Measurements from ENCODE around the gene ARL8A.
"Not testable (repeated sequence)": the region's sequence is repeated elsewhere in the genome, so short reads cannot be mapped to it uniquely, and the experiment has no call there.

ARL8A gene

GRCh38 chr1:202156590-202156989 is 12.1 kb upstream of the ARL8A start:
- DNase-seq = no peak

- DNase-seq = no peak
These were observed 11.0 kb upstream of the ARL8A start for GRCh38 chr1:202155478-202156021.

DNA sequence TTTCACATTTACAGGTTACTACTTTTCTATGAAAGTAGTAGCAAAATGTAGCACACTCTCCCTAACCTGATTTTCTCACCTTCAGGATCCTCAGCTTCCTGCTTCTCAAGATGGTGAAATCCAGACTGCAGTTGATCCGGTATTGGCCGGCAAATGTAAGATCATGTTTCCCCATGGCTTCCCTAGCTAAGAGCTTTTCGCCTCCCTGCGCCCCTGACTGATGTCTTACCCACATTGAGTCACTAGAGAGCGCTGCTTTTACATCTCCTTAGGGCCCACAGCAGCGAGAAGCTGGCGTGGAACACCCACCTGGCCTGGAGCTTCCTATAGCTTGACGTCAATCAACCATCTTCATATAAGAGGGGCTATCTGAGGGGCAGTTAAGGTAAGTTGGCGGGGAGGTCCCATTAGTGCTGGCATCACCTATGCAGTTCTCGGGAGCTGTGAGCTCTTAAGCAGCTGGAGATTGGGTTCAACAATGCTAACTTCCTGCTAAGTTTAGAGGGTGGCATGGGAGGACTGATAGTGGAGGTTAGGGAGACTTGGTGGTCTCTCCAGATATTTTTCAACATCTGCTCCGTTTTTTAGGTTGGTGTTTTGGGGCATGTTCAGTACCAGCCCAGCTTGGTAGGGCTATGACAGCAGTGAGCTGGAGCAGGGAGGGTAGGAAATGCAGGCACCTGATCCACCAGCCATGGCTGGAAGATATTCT is 10.4 kb upstream of the ARL8A start:
- peak; percentile 42 for DNase-seq

DNA sequence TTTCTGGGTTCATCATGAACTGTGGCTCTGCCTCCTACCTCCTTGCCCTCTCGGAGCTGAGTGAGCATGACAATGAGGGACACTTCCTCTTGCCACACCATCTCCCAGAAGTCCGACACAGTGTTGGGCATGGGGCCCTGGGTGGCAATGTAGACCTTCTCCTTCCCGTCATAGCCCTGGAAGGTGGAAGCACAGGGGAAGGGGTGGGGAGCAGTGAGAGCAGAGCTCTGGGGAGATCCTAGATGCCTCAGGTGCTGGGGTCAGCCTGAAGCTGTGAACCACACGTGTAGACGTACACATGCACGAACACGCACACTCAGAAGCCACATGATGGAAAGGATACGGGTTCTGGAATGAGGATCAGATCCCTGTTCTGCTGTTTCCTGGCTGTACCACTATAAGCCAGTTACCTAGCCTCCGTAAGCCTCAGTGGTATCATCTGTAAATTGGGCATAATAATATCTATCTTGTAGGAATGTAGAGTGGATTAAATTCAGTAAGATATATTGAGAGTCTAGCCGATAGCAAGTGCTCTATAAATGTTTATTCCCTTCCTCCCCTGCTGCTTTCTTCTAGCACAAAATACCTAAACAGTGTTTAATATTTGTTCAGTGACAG is 9.7 kb upstream of the ARL8A start:
- DNase-seq = no peak

DNA sequence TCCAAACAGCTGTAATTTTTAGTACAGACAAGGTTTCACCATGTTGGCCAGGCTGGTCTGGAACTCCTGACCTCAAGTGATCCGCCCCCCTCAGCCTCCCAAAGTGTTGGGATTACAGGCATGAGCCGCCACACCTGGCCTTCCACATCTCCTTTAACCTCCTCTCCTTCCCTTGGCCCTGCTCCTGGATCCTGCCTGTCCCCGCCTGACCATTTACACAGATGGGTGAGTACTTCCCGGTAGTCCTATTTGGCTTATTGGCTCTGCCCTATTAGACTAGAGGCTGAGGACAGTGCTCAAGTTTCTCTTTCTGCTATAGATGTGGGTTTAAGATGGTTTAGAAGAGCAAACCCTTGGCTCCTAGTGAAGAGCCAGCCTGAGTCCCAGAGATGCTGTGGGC is 8.7 kb upstream of the ARL8A start:
- DNase-seq = no peak

DNA sequence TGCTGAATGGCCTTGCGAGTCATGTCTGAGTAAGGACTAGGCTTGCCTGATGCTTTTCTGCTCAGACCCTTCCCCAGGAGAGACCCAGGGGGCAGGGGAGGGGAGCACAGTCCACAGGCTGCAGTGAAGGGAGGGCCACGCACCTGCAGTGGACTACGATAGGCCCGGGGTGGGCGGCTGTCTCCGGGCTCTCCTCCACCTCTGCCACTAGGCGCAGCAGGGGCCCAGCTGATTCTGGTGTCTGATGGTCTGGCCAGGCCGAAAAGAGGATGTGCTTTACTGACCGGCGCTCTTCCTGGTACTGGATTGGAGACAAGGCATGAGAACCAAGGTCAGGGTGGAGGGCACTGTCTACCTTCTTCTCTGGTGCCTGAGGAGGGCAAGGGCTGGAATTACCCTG is 7.9 kb upstream of the ARL8A start:
- DNase-seq = no peak

DNA sequence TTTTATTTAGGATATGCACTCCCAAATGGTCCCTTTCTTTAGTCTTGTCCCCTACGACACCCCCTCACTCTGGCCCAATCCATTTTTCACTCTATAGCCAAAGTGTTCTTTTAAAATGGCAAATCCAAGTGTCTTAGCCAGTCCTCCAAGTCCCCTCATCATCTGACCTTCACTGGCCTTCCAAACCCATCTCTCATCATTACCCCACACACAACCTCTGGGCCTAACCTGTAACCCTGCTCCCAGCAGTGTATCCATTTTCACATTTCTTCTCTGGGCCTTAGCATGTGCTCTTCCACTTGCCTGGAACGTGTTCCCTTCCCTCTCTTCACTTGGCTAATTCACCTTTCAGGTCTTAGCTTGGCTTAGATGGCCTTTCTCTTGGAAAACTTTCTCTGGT is 6.5 kb upstream of the ARL8A start:
- no peak for DNase-seq

- no peak for DNase-seq
These were observed 6.1 kb upstream of the ARL8A start for GRCh38 chr1:202150602-202151001.

DNA sequence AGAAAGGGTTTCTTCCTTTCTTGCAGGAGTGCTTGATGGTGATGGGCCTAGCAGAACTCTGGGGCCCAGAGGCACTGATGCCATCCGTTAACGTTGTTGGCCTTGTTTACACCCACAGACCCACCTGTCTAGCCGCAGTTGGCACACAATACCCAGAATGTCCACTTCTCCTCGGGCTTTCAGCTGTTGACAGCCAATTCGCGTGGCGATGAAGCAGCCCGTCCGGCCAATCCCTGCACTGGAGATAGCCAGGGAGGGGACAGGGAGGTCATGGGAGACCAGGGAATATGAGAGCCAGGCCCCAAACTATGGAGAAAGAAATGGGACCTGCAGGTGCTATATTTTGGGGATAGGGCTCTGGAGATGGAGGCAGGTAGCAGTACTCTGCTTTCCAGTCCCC is 5.7 kb upstream of the ARL8A start:
- DNase-seq = no peak

DNA sequence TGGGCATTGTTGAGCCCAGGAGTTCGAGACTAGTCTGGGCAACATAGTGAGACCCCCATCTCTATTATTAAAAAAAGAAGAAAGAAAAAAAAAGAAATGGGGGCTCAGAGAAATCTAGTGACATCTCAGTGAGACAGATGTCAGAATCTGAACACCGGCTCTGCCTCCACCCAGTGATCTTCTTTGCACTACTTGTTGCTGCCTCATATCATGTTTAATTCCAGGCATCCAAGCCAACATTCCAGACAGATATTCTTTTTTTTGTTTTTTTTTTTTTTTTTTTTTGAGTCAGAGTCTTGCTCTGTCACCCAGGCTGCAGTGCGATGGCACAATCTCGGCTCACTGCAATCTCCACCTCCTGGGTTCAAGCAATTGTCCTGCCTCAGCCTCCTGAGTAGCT is 5.0 kb upstream of the ARL8A start:
- no peak for DNase-seq

GRCh38 chr1:202148391-202148790 is 3.9 kb upstream of the ARL8A start:
- DNase-seq = no peak

DNA sequence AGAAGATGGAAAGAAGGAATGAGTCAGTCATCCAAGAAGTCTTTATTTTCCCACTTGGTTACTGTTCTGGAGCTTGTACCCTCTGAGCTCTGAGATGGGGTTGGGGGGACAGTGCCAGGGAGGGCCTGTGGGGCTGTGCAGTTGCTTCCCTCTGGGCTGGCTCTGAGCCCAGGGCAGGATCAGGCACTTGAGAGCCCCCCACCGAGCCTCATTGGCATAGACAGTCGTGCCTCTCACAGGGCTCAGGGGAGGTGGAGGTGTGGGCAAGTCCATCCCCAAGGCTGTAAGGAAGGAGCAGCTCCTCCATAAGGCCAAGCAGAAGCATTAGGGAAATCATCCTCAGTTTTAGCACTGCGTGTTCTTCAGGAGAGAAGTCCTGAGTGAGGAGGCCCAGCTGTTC is 2.5 kb upstream of the ARL8A start:
- DNase-seq = no peak

GRCh38 chr1:202146279-202146678 is 1.7 kb upstream of the ARL8A start:
- no peak for DNase-seq

DNA sequence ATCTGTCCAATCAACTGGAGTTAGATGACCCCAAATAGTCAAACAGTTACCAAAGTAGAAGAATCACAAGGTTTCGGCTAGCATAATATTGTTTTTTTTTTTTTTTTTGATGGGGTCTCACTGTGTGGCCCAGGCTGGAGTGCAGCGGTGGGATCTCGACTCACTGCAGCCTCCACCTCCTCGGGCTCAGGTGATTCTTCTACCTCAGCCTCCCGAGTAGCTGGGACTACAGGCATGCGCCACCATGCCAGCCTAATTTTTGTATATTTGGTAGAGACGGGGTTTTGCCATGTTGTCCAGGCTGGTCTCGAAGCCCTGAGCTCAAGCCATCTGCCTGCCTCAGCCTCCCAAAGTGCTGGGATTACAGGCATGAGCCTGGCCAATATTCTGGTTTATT is 1.2 kb upstream of the ARL8A start:
- DNase-seq = not testable (repeated sequence)

DNA sequence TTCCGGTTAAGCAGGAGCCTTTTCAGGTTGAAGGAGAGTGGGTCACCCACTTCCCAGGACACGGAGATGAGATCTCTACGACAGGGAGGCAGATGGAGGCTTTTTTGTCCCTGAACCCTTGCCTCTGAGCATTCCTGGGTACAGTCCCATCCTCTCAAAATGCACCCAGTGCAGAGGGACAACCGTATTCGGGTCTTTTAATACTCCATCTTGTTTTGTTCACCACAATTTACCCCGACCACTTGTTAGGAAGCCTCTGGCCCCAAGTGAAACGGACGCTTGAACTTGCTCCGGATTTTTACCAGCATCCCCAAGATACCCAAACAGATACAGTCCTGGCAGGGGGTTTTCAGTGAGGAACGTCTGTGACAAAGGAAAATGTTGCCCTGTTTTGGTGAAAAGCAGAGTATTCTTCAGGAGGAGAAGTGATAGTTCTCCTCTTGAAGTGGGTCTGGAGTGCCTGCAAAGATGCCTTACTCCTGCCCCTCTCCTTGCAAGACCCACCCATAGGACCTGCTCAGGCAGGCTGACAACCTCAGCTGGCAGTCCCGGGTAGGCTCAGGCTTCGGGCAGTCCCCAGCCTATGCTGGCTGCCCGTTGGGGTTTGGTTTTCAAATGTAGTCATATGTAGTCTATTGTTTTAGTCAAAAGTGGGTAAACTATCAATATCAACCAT is 669 bp upstream of the ARL8A start:
- DNase-seq = no peak

DNA sequence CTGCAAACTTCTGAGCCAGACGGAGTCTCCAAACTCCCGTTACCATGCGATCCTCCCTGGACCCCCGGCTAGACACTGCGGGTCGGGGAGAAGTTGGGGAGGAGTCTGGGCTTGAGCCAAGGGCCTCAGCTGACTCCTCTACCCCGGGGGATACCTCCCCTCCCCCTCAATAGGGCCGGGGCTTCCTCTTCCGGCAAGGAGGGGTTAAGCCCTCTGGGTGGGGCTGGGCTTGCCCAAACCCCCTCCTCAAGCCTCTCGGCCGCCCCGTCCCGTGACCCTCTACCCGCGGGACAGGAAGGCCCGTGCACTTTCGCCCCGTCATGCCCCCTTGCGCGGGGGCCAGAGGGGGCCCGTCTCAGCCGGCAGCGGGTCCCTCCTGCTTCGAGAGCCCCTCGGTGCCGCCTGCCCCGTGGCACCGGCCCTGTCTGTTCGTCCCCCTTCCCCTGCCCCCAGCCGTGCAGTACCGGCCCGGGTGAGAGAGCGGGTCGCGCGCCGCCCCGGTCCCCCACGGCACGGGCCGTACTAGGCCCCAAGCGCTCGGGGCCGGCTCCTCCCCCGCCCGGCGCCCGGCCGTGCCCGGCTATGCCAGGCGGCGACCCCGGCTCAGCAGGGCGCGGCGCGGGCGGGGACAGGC is 652 bp downstream of the ARL8A start:
- peak; percentile 34 for DNase-seq

DNA sequence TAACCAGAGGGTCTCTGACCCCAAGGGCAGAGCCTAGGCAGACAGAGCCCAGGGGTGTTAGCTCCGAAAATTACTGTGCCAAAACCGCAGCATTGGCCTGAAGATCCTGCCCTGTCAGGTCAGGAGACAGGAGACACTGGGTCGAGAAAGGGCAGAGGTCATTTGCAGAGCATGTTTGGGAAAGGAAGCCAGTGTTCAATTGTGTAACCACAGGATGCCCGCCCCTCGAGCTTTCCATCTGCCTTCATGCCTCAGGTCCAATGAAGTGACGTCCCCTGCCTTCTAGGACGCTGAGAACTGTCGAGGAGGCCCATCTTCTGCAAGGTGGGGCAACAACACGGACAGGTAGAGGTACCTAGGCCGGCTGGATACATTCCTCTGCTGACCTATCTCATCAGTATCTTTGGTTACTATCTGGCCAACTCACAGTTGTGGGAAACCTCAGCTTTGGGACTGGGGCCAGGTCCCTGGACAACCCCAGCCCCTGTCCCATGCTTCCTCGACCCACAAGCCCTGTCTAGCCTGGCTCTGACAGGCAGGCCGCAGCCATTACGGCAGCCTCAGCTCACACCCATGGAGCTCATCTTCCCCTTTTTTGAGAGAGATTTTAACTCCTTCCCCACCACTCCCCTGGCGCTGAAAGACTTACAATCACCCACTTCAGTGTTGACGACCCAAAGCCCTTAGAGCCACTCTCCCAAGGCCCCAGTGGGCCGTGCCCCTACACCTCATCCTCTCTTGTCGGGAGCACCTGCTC is 1.3 kb downstream of the ARL8A start:
- DNase-seq = no peak

DNA sequence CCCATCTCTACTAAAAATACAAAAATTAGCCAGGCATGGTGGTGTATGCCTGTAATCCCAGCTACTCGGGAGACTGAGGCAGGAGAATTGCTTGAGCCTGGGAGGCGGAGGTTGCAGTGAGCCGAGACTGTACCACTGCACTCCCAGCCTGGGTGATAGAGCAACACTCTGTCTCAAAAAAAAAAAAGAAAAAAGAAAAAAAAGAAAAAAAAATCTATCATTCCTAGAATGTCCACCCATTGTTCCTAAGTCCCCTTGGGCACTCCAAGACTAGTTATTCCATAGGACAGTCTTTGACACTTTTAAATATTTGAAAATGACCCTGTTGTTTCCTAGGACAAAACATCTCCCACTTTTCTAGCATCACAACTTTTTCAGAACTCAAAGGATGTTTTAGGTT is 3.1 kb downstream of the ARL8A start:
- not testable (repeated sequence) for DNase-seq

GRCh38 chr1:202140833-202141232 is 3.7 kb downstream of the ARL8A start:
- no peak for DNase-seq

GRCh38 chr1:202135221-202135721 is 9.3 kb downstream of the ARL8A start:
- DNase-seq = peak; percentile 42

DNA sequence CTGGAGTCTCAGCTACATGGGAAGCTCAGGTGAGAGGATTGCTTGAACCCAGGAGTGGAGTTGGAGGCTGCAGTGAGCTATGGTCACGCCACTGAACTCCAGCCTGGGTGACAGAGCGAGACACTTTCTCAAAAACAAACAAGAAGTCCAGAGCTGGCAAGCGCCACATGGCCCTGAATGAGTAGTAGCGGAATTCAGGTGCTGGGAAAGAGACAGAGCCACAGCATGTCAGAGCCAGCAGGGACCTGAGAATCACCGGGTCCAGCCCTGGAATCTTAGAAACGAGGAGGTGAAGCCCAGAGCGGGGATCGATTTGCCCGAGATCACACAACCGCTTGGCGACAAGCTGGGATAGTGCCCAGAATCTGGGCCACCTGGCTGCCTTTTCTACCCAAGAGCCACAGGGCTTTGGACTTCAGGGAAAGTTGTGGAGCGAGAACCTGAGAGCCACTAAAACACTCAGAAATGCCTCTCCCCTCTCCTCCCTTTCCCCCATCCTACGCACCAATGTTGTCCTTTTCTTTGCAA is 9.8 kb downstream of the ARL8A start:
- no peak for DNase-seq

DNA sequence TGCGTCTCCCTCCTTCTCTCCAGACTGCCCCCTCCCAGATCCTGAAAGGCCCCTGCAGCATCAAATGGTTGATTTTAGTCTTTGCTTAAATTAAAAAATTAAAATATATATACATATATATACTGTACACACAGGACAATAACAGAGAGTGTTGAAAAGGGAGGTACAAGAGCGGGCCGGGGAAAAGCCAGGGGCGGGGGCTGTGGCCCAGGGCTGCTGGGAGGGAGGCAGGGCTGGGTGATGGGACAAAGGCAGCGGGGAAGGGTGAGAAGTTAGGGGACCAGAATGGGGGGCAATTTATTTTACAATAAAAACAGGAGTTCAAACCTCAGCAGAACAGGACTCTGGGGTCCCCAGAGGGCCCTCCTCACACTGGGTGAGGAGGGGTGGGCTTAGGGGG is 10.5 kb downstream of the ARL8A start:
- no peak for DNase-seq

All from stimulated activated CD4-positive, alpha-beta T cell treated with anti-CD3 and anti-CD28 coated beads, Interleukin-4, amount 100 ng/mL, for 1 hour (primary cell).